ENCODE results near the gene PRKG1.

The PRKG1 gene

DNA sequence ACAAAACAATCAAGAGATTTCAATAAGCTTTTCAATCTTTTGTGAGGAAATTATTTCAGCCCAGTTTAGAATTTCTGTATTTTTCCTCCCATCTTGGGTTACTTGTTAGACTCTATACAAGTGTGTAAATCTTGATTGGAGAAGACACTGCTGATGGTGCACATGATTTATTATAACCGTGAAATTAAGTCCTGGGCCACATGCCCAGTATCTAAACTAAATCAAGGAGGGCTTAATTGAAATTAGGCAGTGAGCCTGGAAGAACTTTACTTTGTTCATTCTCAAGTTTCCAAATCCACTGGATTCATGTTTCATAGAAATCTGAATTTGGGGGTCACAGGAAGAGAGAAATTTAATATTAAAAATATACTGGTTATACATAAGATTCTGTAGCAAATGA, 580.6 kb downstream of the PRKG1 start:
- H3K36me3 ChIP-seq (ENCODE audit: insufficient read depth, low read length), result no peaks in the 10 kb centered on the region
- no peak overlapping the region for H3K4me2 ChIP-seq (ENCODE audit: insufficient read depth, low read length)
- DNase-seq (no peak), ATAC-seq (ENCODE audit: insufficient read depth, low read depth) (no peak)
- no peaks in the 10 kb centered on the region for H3K27me3 ChIP-seq (ENCODE audit: insufficient read depth, low read length, poor library complexity)
- no peak overlapping the region for H3K27ac ChIP-seq (ENCODE audit: low read length)
- H3K79me2 ChIP-seq (ENCODE audit: insufficient read depth, low read length), result no peaks in the 10 kb centered on the region
- TF ChIP-seq, protein P1, sequence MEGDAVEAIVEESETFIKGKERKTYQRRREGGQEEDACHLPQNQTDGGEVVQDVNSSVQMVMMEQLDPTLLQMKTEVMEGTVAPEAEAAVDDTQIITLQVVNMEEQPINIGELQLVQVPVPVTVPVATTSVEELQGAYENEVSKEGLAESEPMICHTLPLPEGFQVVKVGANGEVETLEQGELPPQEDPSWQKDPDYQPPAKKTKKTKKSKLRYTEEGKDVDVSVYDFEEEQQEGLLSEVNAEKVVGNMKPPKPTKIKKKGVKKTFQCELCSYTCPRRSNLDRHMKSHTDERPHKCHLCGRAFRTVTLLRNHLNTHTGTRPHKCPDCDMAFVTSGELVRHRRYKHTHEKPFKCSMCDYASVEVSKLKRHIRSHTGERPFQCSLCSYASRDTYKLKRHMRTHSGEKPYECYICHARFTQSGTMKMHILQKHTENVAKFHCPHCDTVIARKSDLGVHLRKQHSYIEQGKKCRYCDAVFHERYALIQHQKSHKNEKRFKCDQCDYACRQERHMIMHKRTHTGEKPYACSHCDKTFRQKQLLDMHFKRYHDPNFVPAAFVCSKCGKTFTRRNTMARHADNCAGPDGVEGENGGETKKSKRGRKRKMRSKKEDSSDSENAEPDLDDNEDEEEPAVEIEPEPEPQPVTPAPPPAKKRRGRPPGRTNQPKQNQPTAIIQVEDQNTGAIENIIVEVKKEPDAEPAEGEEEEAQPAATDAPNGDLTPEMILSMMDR (IDR thresholded peaks at IDR 0.05; ENCODE audit: borderline replicate concordance, extremely low read depth, low read length, poor library complexity, severe bottlenecking), result no peak
- TF ChIP-seq EZH2 (IDR thresholded peaks at IDR 0.05; ENCODE audit: borderline replicate concordance, low read depth, low read length, severe bottlenecking), result no peak
- no peaks in the 10 kb centered on the region for H3K9me3 ChIP-seq (ENCODE audit: insufficient read depth, low read length, severe bottlenecking)
- no peaks in the 10 kb centered on the region for H3K4me1 ChIP-seq (ENCODE audit: insufficient read depth, low read length)
- H3K4me3 ChIP-seq (ENCODE audit: low read depth in 1 of 2, low read length in 2 of 2), result no peak overlapping the region
- H3K9ac ChIP-seq (ENCODE audit: low read depth, low read length), result no peak overlapping the region
- no peak overlapping the region for H2AFZ ChIP-seq (ENCODE audit: low read depth, low read length)
- no peaks in the 10 kb centered on the region for H4K20me1 ChIP-seq (ENCODE audit: insufficient read depth, low read length)

DNA sequence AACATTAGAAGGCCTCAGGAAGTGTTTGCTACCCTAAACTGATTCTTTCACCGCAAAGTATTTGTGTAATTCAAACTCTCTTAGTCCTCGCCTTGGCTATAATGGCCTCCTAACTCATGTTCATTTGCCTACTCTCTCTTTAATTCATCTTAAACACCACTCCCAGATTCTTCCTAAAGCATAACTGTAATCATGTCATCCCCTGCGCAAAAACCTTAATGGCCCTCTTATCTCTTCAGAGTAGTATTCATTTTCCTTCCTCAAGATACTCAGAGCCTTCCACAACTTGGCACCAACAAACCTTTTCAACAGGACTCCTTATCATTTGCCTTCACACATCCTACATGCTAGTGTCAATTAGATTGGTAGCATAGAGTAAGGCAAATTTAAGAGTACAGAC, 582.2 kb downstream of the PRKG1 start:
- TF ChIP-seq, protein P1 (IDR thresholded peaks at IDR 0.05; ENCODE audit: borderline replicate concordance, extremely low read depth, low read length, poor library complexity, severe bottlenecking), result no peak
- TF ChIP-seq EZH2 (IDR thresholded peaks at IDR 0.05; ENCODE audit: borderline replicate concordance, low read depth, low read length, severe bottlenecking), result no peak
- Histone ChIP-seq H3K4me2 (ENCODE audit: insufficient read depth, low read length) (no peak overlapping the region), H3K4me1 (ENCODE audit: insufficient read depth, low read length) (no peaks in the 10 kb centered on the region), H3K79me2 (ENCODE audit: insufficient read depth, low read length) (no peaks in the 10 kb centered on the region), H3K9ac (ENCODE audit: low read depth, low read length) (no peak overlapping the region), H3K27ac (ENCODE audit: low read length) (no peak overlapping the region), H2AFZ (ENCODE audit: low read depth, low read length) (no peak overlapping the region), H3K36me3 (ENCODE audit: insufficient read depth, low read length) (no peaks in the 10 kb centered on the region), H3K9me3 (ENCODE audit: insufficient read depth, low read length, severe bottlenecking) (no peaks in the 10 kb centered on the region), H4K20me1 (ENCODE audit: insufficient read depth, low read length) (no peaks in the 10 kb centered on the region), H3K4me3 (ENCODE audit: low read depth in 1 of 2, low read length in 2 of 2) (no peak overlapping the region), H3K27me3 (ENCODE audit: insufficient read depth, low read length, poor library complexity) (no peaks in the 10 kb centered on the region)
- ATAC-seq (ENCODE audit: insufficient read depth, low read depth), result no peak
- DNase-seq, result no peak

GRCh38 chr10:51658000-51658399, 583.7 kb downstream of the PRKG1 start:
- no peak overlapping the region for H3K27ac ChIP-seq (ENCODE audit: low read length)
- H3K9me3 ChIP-seq (ENCODE audit: insufficient read depth, low read length, severe bottlenecking), result no peaks in the 10 kb centered on the region
- no peaks in the 10 kb centered on the region for H3K36me3 ChIP-seq (ENCODE audit: insufficient read depth, low read length)
- H3K9ac ChIP-seq (ENCODE audit: low read depth, low read length), result no peak overlapping the region
- H3K4me2 ChIP-seq (ENCODE audit: insufficient read depth, low read length), result no peak overlapping the region
- DNase-seq (no peak), ATAC-seq (ENCODE audit: insufficient read depth, low read depth) (no peak)
- no peak overlapping the region for H2AFZ ChIP-seq (ENCODE audit: low read depth, low read length)
- no peaks in the 10 kb centered on the region for H3K4me1 ChIP-seq (ENCODE audit: insufficient read depth, low read length)
- no peaks in the 10 kb centered on the region for H3K27me3 ChIP-seq (ENCODE audit: insufficient read depth, low read length, poor library complexity)
- TF ChIP-seq EZH2 (IDR thresholded peaks at IDR 0.05; ENCODE audit: borderline replicate concordance, low read depth, low read length, severe bottlenecking), result no peak
- TF ChIP-seq, protein P1 (IDR thresholded peaks at IDR 0.05; ENCODE audit: borderline replicate concordance, extremely low read depth, low read length, poor library complexity, severe bottlenecking), result no peak
- H3K4me3 ChIP-seq (ENCODE audit: low read depth in 1 of 2, low read length in 2 of 2), result no peak overlapping the region
- H4K20me1 ChIP-seq (ENCODE audit: insufficient read depth, low read length), result no peaks in the 10 kb centered on the region
- H3K79me2 ChIP-seq (ENCODE audit: insufficient read depth, low read length), result no peaks in the 10 kb centered on the region

- Histone ChIP-seq H3K36me3 (ENCODE audit: insufficient read depth, low read length) (no peaks in the 10 kb centered on the region), H3K9me3 (ENCODE audit: insufficient read depth, low read length, severe bottlenecking) (no peaks in the 10 kb centered on the region), H2AFZ (ENCODE audit: low read depth, low read length) (no peak overlapping the region), H3K4me2 (ENCODE audit: insufficient read depth, low read length) (no peak overlapping the region), H3K79me2 (ENCODE audit: insufficient read depth, low read length) (no peaks in the 10 kb centered on the region), H3K4me1 (ENCODE audit: insufficient read depth, low read length) (no peaks in the 10 kb centered on the region), H3K27ac (ENCODE audit: low read length) (no peak overlapping the region), H4K20me1 (ENCODE audit: insufficient read depth, low read length) (no peaks in the 10 kb centered on the region), H3K9ac (ENCODE audit: low read depth, low read length) (no peak overlapping the region), H3K4me3 (ENCODE audit: low read depth in 1 of 2, low read length in 2 of 2) (no peak overlapping the region), H3K27me3 (ENCODE audit: insufficient read depth, low read length, poor library complexity) (no peaks in the 10 kb centered on the region)
- ATAC-seq (ENCODE audit: insufficient read depth, low read depth) (no peak), DNase-seq (no peak)
- TF ChIP-seq, protein P1 (IDR thresholded peaks at IDR 0.05; ENCODE audit: borderline replicate concordance, extremely low read depth, low read length, poor library complexity, severe bottlenecking), result no peak
- no peak for TF ChIP-seq EZH2 (IDR thresholded peaks at IDR 0.05; ENCODE audit: borderline replicate concordance, low read depth, low read length, severe bottlenecking)
Measured at GRCh38 chr10:51659344-51659743, 585.1 kb downstream of the PRKG1 start.
